ENCODE measurements around the gene PUS1.

The PUS1 gene

GRCh38 chr12:131917139-131917710 lies 11.9 kb upstream of the PUS1 start:
- no peak overlapping the region for H3K27ac ChIP-seq (ENCODE audit: low read depth in 2 of 2, low read length in 2 of 2)
- H3K9ac ChIP-seq (ENCODE audit: low read depth in 1 of 2, low read length in 2 of 2), result no peak overlapping the region
- peaks cover 31 to 44% of the 10 kb centered on the region in 2 donors for H3K36me3 ChIP-seq (ENCODE audit: control insufficient read depth in 2 of 2, insufficient read depth in 2 of 2, low read length in 2 of 2)
- no peak overlapping the region for H3K4me3 ChIP-seq (ENCODE audit: low read length in 2 of 2)
- H3K4me1 ChIP-seq (ENCODE audit: control insufficient read depth in 2 of 2, insufficient read depth in 2 of 2, low read length in 2 of 2), result no peaks in the 10 kb centered on the region
- H3K27me3 ChIP-seq (ENCODE audit: control insufficient read depth in 2 of 2, insufficient read depth in 2 of 2, low read length in 2 of 2), result no peaks in the 10 kb centered on the region
- no peaks in the 10 kb centered on the region for H3K9me3 ChIP-seq (ENCODE audit: control insufficient read depth in 2 of 2, low read length in 2 of 2)

GRCh38 chr12:131917711-131918306 lies 11.3 kb upstream of the PUS1 start:
- Histone ChIP-seq H3K27me3 (ENCODE audit: control insufficient read depth in 2 of 2, insufficient read depth in 2 of 2, low read length in 2 of 2) (no peaks in the 10 kb centered on the region), H3K4me1 (ENCODE audit: control insufficient read depth in 2 of 2, insufficient read depth in 2 of 2, low read length in 2 of 2) (no peaks in the 10 kb centered on the region), H3K36me3 (ENCODE audit: control insufficient read depth in 2 of 2, insufficient read depth in 2 of 2, low read length in 2 of 2) (peaks cover 29 to 40% of the 10 kb centered on the region in 2 donors), H3K9me3 (ENCODE audit: control insufficient read depth in 2 of 2, low read length in 2 of 2) (no peaks in the 10 kb centered on the region), H3K4me3 (ENCODE audit: low read length in 2 of 2) (no peak overlapping the region), H3K9ac (ENCODE audit: low read depth in 1 of 2, low read length in 2 of 2) (no peak overlapping the region), H3K27ac (ENCODE audit: low read depth in 2 of 2, low read length in 2 of 2) (no peak overlapping the region)

GRCh38 chr12:131918311-131919050 lies 10.6 kb upstream of the PUS1 start:
- H3K4me3 ChIP-seq (ENCODE audit: low read length in 2 of 2), result no peak overlapping the region
- no peaks in the 10 kb centered on the region for H3K4me1 ChIP-seq (ENCODE audit: control insufficient read depth in 2 of 2, insufficient read depth in 2 of 2, low read length in 2 of 2)
- no peaks in the 10 kb centered on the region for H3K27me3 ChIP-seq (ENCODE audit: control insufficient read depth in 2 of 2, insufficient read depth in 2 of 2, low read length in 2 of 2)
- peaks cover 28 to 40% of the 10 kb centered on the region in 2 donors for H3K36me3 ChIP-seq (ENCODE audit: control insufficient read depth in 2 of 2, insufficient read depth in 2 of 2, low read length in 2 of 2)
- H3K9me3 ChIP-seq (ENCODE audit: control insufficient read depth in 2 of 2, low read length in 2 of 2), result no peaks in the 10 kb centered on the region
- no peak overlapping the region for H3K27ac ChIP-seq (ENCODE audit: low read depth in 2 of 2, low read length in 2 of 2)
- H3K9ac ChIP-seq (ENCODE audit: low read depth in 1 of 2, low read length in 2 of 2), result no peak overlapping the region

- Histone ChIP-seq H3K4me3 (ENCODE audit: low read length in 2 of 2) (no peak overlapping the region), H3K36me3 (ENCODE audit: control insufficient read depth in 2 of 2, insufficient read depth in 2 of 2, low read length in 2 of 2) (peaks cover 26 to 39% of the 10 kb centered on the region in 2 donors), H3K9me3 (ENCODE audit: control insufficient read depth in 2 of 2, low read length in 2 of 2) (no peaks in the 10 kb centered on the region), H3K9ac (ENCODE audit: low read depth in 1 of 2, low read length in 2 of 2) (no peak overlapping the region), H3K27me3 (ENCODE audit: control insufficient read depth in 2 of 2, insufficient read depth in 2 of 2, low read length in 2 of 2) (no peaks in the 10 kb centered on the region), H3K4me1 (ENCODE audit: control insufficient read depth in 2 of 2, insufficient read depth in 2 of 2, low read length in 2 of 2) (no peaks in the 10 kb centered on the region), H3K27ac (ENCODE audit: low read depth in 2 of 2, low read length in 2 of 2) (no peak overlapping the region)
These were observed 10.1 kb upstream of the PUS1 start for GRCh38 chr12:131919051-131919347.

- Histone ChIP-seq H3K9me3 (ENCODE audit: control insufficient read depth in 2 of 2, low read length in 2 of 2) (no peaks in the 10 kb centered on the region), H3K27ac (ENCODE audit: low read depth in 2 of 2, low read length in 2 of 2) (no peak overlapping the region), H3K4me3 (ENCODE audit: low read length in 2 of 2) (no peak overlapping the region), H3K4me1 (ENCODE audit: control insufficient read depth in 2 of 2, insufficient read depth in 2 of 2, low read length in 2 of 2) (no peaks in the 10 kb centered on the region), H3K9ac (ENCODE audit: low read depth in 1 of 2, low read length in 2 of 2) (no peak overlapping the region), H3K36me3 (ENCODE audit: control insufficient read depth in 2 of 2, insufficient read depth in 2 of 2, low read length in 2 of 2) (peaks cover 21 to 38% of the 10 kb centered on the region in 2 donors), H3K27me3 (ENCODE audit: control insufficient read depth in 2 of 2, insufficient read depth in 2 of 2, low read length in 2 of 2) (no peaks in the 10 kb centered on the region)
These were observed 9.5 kb upstream of the PUS1 start for GRCh38 chr12:131919366-131920156.

- Histone ChIP-seq H3K9ac (ENCODE audit: low read depth in 1 of 2, low read length in 2 of 2) (no peak overlapping the region), H3K4me3 (ENCODE audit: low read length in 2 of 2) (no peak overlapping the region), H3K27ac (ENCODE audit: low read depth in 2 of 2, low read length in 2 of 2) (no peak overlapping the region), H3K9me3 (ENCODE audit: control insufficient read depth in 2 of 2, low read length in 2 of 2) (no peaks in the 10 kb centered on the region), H3K36me3 (ENCODE audit: control insufficient read depth in 2 of 2, insufficient read depth in 2 of 2, low read length in 2 of 2) (peaks cover 16 to 32% of the 10 kb centered on the region in 2 donors), H3K27me3 (ENCODE audit: control insufficient read depth in 2 of 2, insufficient read depth in 2 of 2, low read length in 2 of 2) (no peaks in the 10 kb centered on the region), H3K4me1 (ENCODE audit: control insufficient read depth in 2 of 2, insufficient read depth in 2 of 2, low read length in 2 of 2) (no peaks in the 10 kb centered on the region)
These were observed 8.9 kb upstream of the PUS1 start for GRCh38 chr12:131920157-131920508.

GRCh38 chr12:131920902-131921840 lies 7.9 kb upstream of the PUS1 start:
- Histone ChIP-seq H3K9me3 (ENCODE audit: control insufficient read depth in 2 of 2, low read length in 2 of 2) (no peaks in the 10 kb centered on the region), H3K4me1 (ENCODE audit: control insufficient read depth in 2 of 2, insufficient read depth in 2 of 2, low read length in 2 of 2) (no peaks in the 10 kb centered on the region), H3K27ac (ENCODE audit: low read depth in 2 of 2, low read length in 2 of 2) (no peak overlapping the region), H3K36me3 (ENCODE audit: control insufficient read depth in 2 of 2, insufficient read depth in 2 of 2, low read length in 2 of 2) (peaks cover 10 to 22% of the 10 kb centered on the region in 2 donors), H3K4me3 (ENCODE audit: low read length in 2 of 2) (no peak overlapping the region), H3K9ac (ENCODE audit: low read depth in 1 of 2, low read length in 2 of 2) (no peak overlapping the region), H3K27me3 (ENCODE audit: control insufficient read depth in 2 of 2, insufficient read depth in 2 of 2, low read length in 2 of 2) (no peaks in the 10 kb centered on the region)

GRCh38 chr12:131921866-131922769 lies 7.0 kb upstream of the PUS1 start:
- Histone ChIP-seq H3K4me1 (ENCODE audit: control insufficient read depth in 2 of 2, insufficient read depth in 2 of 2, low read length in 2 of 2) (no peaks in the 10 kb centered on the region), H3K36me3 (ENCODE audit: control insufficient read depth in 2 of 2, insufficient read depth in 2 of 2, low read length in 2 of 2) (peaks cover 10 to 16% of the 10 kb centered on the region in 2 donors), H3K9ac (ENCODE audit: low read depth in 1 of 2, low read length in 2 of 2) (no peak overlapping the region), H3K9me3 (ENCODE audit: control insufficient read depth in 2 of 2, low read length in 2 of 2) (no peaks in the 10 kb centered on the region), H3K4me3 (ENCODE audit: low read length in 2 of 2) (no peak overlapping the region), H3K27me3 (ENCODE audit: control insufficient read depth in 2 of 2, insufficient read depth in 2 of 2, low read length in 2 of 2) (no peaks in the 10 kb centered on the region), H3K27ac (ENCODE audit: low read depth in 2 of 2, low read length in 2 of 2) (no peak overlapping the region)

GRCh38 chr12:131922772-131923171 lies 6.3 kb upstream of the PUS1 start:
- no peak overlapping the region for H3K9ac ChIP-seq (ENCODE audit: low read depth in 1 of 2, low read length in 2 of 2)
- H3K36me3 ChIP-seq (ENCODE audit: control insufficient read depth in 2 of 2, insufficient read depth in 2 of 2, low read length in 2 of 2), result peaks cover 7 to 16% of the 10 kb centered on the region in 2 donors
- H3K27ac ChIP-seq (ENCODE audit: low read depth in 2 of 2, low read length in 2 of 2), result no peak overlapping the region
- no peaks in the 10 kb centered on the region for H3K4me1 ChIP-seq (ENCODE audit: control insufficient read depth in 2 of 2, insufficient read depth in 2 of 2, low read length in 2 of 2)
- no peaks in the 10 kb centered on the region for H3K27me3 ChIP-seq (ENCODE audit: control insufficient read depth in 2 of 2, insufficient read depth in 2 of 2, low read length in 2 of 2)
- no peaks in the 10 kb centered on the region for H3K9me3 ChIP-seq (ENCODE audit: control insufficient read depth in 2 of 2, low read length in 2 of 2)
- H3K4me3 ChIP-seq (ENCODE audit: low read length in 2 of 2), result no peak overlapping the region
